ENCODE measurements around the gene SFT2D2. TPM values are rescaled to one million over a fixed set of nuclear protein-coding genes. Genes with fewer than 3 reads are reported as not detected.

Gene SFT2D2
- total and polyA plus RNA-seq, 10 donors, result 6.1 to 97.1 (median 61.3) TPM

DNA sequence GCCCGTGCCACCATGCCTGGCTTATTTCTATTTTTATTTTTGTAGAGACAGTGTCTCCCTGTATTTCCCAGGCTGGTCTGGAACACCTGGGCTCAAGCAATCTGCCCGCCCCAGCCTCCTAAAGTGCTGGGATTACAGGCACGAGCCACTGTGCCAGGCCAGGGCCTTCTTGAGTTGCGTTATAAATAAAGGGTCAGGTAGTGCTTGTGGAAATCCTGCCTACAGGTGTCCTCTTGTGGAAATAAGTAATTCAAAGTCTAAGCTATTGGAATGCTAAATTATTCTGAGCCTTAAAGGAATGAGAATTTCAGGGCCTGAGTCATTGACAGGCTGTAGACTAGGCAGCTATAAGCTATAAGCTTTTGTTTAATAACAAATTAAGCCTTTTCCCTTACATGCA, 8.1 kb upstream of the SFT2D2 start:
- DNase-seq, result no peak
- TF ChIP-seq, protein P1, sequence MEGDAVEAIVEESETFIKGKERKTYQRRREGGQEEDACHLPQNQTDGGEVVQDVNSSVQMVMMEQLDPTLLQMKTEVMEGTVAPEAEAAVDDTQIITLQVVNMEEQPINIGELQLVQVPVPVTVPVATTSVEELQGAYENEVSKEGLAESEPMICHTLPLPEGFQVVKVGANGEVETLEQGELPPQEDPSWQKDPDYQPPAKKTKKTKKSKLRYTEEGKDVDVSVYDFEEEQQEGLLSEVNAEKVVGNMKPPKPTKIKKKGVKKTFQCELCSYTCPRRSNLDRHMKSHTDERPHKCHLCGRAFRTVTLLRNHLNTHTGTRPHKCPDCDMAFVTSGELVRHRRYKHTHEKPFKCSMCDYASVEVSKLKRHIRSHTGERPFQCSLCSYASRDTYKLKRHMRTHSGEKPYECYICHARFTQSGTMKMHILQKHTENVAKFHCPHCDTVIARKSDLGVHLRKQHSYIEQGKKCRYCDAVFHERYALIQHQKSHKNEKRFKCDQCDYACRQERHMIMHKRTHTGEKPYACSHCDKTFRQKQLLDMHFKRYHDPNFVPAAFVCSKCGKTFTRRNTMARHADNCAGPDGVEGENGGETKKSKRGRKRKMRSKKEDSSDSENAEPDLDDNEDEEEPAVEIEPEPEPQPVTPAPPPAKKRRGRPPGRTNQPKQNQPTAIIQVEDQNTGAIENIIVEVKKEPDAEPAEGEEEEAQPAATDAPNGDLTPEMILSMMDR (IDR thresholded peaks at IDR 0.05 in 8 of 11, conservative IDR thresholded peaks at IDR 0.05 in 3 of 11), result no peak
- TF ChIP-seq POLR2AphosphoS5 (IDR thresholded peaks at IDR 0.05), result no peak
- TF ChIP-seq POLR2A (IDR thresholded peaks at IDR 0.05), result no peak
- Histone ChIP-seq H3K4me1 (no peaks in the 10 kb centered on the region), H3K27ac (no peak overlapping the region), H3K9me3 (peaks cover 0 to 12% (median 9%) of the 10 kb centered on the region in 8 donors), H3K4me3 (no peak overlapping the region), H3K36me3 (no peaks in the 10 kb centered on the region), H3K27me3 (replicated peaks in 1 of 7) (no peaks in the 10 kb centered on the region)
- WGBS, 5 donors, result 91 to 99% (median 92%) methylated on average over 4 of the region's 4 CpGs
- intact Hi-C loops (cut with DNase I; ENCODE audit: low total_unique reads), result no loop called here

DNA sequence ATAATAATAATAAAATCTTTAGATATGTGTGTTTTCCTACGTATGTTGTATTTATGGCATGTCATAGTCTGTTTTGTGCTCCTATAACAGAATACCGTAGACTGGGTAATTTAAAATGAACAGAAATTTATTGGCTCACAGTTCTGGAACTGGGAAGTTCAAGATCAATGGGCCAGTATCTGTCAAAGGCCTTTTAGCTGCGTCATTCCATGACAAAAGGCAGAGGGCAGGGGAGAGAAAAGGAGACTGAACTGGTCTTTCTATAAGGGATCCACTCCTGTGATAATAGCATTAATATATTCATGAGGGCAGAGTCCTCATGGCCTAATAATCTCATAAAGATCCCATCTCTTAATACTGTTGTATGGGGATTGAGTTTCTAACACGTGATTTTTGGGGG, 7.1 kb upstream of the SFT2D2 start:
- no peaks in the 10 kb centered on the region for H3K36me3 ChIP-seq
- no peak for DNase-seq
- no peak overlapping the region for H3K27ac ChIP-seq
- no peak overlapping the region for H3K4me3 ChIP-seq
- 83 to 92% (median 91%) methylated on average over 4 of the region's 4 CpGs for WGBS, 5 donors
- TF ChIP-seq POLR2A (IDR thresholded peaks at IDR 0.05), result no peak
- TF ChIP-seq, protein P1 (IDR thresholded peaks at IDR 0.05 in 8 of 11, conservative IDR thresholded peaks at IDR 0.05 in 3 of 11), result no peak
- H3K4me1 ChIP-seq, result no peaks in the 10 kb centered on the region
- H3K9me3 ChIP-seq, result peaks cover 0 to 4% (median under 1%) of the 10 kb centered on the region in 8 donors
- no peaks in the 10 kb centered on the region for H3K27me3 ChIP-seq (replicated peaks in 1 of 7)
- intact Hi-C loops (cut with DNase I; ENCODE audit: low total_unique reads), result no loop called here

DNA sequence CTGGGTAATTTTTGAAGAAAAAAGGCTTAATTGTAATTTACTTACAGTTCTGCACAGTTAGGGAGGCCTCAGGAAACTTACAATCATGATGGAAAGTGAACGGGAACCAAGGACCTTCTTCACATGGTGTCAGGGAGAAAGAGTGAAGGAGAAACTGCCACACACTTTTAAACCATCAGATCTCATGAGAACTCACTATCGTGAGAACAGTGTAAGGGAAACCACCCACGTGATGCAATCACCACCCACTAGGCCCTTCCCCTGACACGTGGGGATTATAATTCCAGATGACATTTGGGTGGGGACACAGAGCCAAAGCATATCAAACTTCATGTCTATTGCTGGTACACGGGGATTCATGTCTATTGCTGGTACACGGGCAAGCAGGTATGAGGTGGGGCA, 5.3 kb upstream of the SFT2D2 start:
- no peaks in the 10 kb centered on the region for H3K27me3 ChIP-seq (replicated peaks in 1 of 7)
- H3K4me1 ChIP-seq, result peaks cover 0 to 14% (median 10%) of the 10 kb centered on the region in 6 donors
- intact Hi-C loops (cut with DNase I; ENCODE audit: low total_unique reads), result no loop called here
- no peak overlapping the region for H3K27ac ChIP-seq
- 59 to 83% (median 66%) methylated on average over 6 of the region's 6 CpGs for WGBS, 5 donors
- TF ChIP-seq POLR2AphosphoS5 (IDR thresholded peaks at IDR 0.05) (no peak), POLR2A (IDR thresholded peaks at IDR 0.05) (no peak)
- TF ChIP-seq, protein P1 (IDR thresholded peaks at IDR 0.05 in 8 of 11, conservative IDR thresholded peaks at IDR 0.05 in 3 of 11), result no peak
- no peaks in the 10 kb centered on the region for H3K9me3 ChIP-seq
- H3K4me3 ChIP-seq, result no peak overlapping the region
- no peak for DNase-seq
- H3K36me3 ChIP-seq, result no peaks in the 10 kb centered on the region

DNA sequence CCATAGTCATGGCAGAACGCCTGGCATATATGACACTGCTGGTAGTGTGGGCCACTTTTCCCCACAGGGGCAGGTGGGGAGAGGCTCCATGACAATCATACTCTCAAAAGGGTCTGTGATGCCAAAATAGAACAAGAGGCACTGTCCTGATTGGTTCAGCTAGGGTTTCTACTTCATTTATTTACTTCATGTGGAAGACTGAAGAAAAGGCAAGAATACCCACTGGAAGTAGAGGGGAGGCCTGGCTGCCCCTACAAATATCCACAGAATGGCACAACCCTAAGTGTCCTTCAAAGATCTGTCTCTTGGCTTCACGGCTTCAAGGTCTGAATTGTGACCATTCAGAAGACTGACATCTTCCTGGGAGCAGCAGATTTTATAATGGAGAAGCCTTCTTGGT, 4.5 kb upstream of the SFT2D2 start:
- Histone ChIP-seq H3K9me3 (no peaks in the 10 kb centered on the region), H3K27ac (no peak overlapping the region), H3K27me3 (replicated peaks in 1 of 7) (no peaks in the 10 kb centered on the region), H3K4me3 (no peak overlapping the region), H3K4me1 (peaks cover 0 to 16% (median 10%) of the 10 kb centered on the region in 6 donors), H3K36me3 (no peaks in the 10 kb centered on the region)
- WGBS, 5 donors, result 77 to 95% (median 89%) methylated on average over 2 of the region's 2 CpGs
- TF ChIP-seq, protein P1 (IDR thresholded peaks at IDR 0.05 in 8 of 11, conservative IDR thresholded peaks at IDR 0.05 in 3 of 11), result no peak
- no peak for TF ChIP-seq POLR2A (IDR thresholded peaks at IDR 0.05)
- no peak for TF ChIP-seq POLR2AphosphoS5 (IDR thresholded peaks at IDR 0.05)
- DNase-seq, result no peak
- intact Hi-C loops (cut with DNase I; ENCODE audit: low total_unique reads), result no loop called here
